Neural cell (in vitro differentiated cells): Measurements from ENCODE around the gene SLC22A2. TPM values are rescaled to one million over a fixed set of nuclear protein-coding genes. Genes with fewer than 3 reads are reported as not detected.

Experiments used
- H2AFZ ChIP-seq: fragments of 200-600, 300-800 bp; sonication (generic), shearing (Covaris generic); 2 replicates; pipeline ENCODE4 v1.6.0; 2014; ENCODE audit warnings: low read depth, mild to moderate bottlenecking, antibody characterized with exemption, low read length, moderate library complexity
- H3F3A ChIP-seq: fragments of 200-600 bp; shearing (Covaris generic); 2 replicates; pipeline ENCODE4 v1.6.1; 2016; ENCODE audit warnings: mild to moderate bottlenecking, moderate library complexity, mixed read lengths, antibody characterized with exemption, low read length; ENCODE audit not compliant: insufficient read depth, poor library complexity, severe bottlenecking
- H3K27ac ChIP-seq: fragments of 200-600, 300-800 bp; sonication (generic), shearing (Covaris generic); 2 replicates; pipeline ENCODE4 v1.5.1; 2014; ENCODE audit warnings: mild to moderate bottlenecking, low read length, moderate library complexity
- H3K27me3 ChIP-seq: fragments of 300-800, 200-600 bp; sonication (generic), shearing (Covaris generic); 2 replicates; pipeline ENCODE4 v1.6.0; 2014; ENCODE audit warnings: mild to moderate bottlenecking, low read depth, low read length, moderate library complexity; ENCODE audit not compliant: insufficient read depth
- H3K36me3 ChIP-seq: fragments of 300-800, 200-600 bp; sonication (generic), shearing (Covaris generic); 2 replicates; pipeline ENCODE4 v1.5.1; 2014; ENCODE audit warnings: mild to moderate bottlenecking, antibody characterized with exemption, low read length, moderate library complexity; ENCODE audit not compliant: insufficient read depth
- H3K4me2 ChIP-seq: fragments of 300-800, 200-600 bp; sonication (generic), shearing (Covaris generic); 2 replicates; pipeline ENCODE4 v1.6.0; 2014; ENCODE audit warnings: mild to moderate bottlenecking, low read length
- H3K4me3 ChIP-seq: fragments of 300-800, 200-600 bp; sonication (generic), shearing (Covaris generic); 2 replicates; pipeline ENCODE4 v1.5.1; 2014; ENCODE audit warnings: mild to moderate bottlenecking, low read length, moderate library complexity
- H3K79me2 ChIP-seq: fragments of 200-600 bp; shearing (Covaris generic); replicated peaks from 2 replicates; pipeline ENCODE4 v1.6.0; 2014; ENCODE audit warnings: mild to moderate bottlenecking, low read length, moderate library complexity; ENCODE audit not compliant: insufficient read depth
- H3K9ac ChIP-seq: fragments of 300-800, 200-600 bp; sonication (generic), shearing (Covaris generic); 2 replicates; pipeline ENCODE4 v1.6.1; 2016; ENCODE audit warnings: mild to moderate bottlenecking, low read length, mixed read lengths
- H3K9me2 ChIP-seq: fragments of 200-600 bp; shearing (Covaris generic); 2 replicates; pipeline ENCODE4 v1.6.1; 2016; ENCODE audit warnings: mild to moderate bottlenecking, low read length, mixed read lengths; ENCODE audit not compliant: insufficient read depth
- H3K9me3 ChIP-seq: fragments of 200-600, 300-800 bp; sonication (generic), shearing (Covaris generic); 2 replicates; pipeline ENCODE4 v1.6.1; 2016; ENCODE audit warnings: mild to moderate bottlenecking, mixed run types, low read length, moderate library complexity, mixed read lengths
- H4K20me1 ChIP-seq: fragments of 200-600 bp; shearing (Covaris generic); 2 replicates; pipeline ENCODE4 v1.6.1; 2016; ENCODE audit warnings: mild to moderate bottlenecking, mixed run types; ENCODE audit not compliant: insufficient read depth
- EP300 ChIP-seq: fragments of 450-650 bp; conservative IDR thresholded peaks from 2 replicates; pipeline ENCODE4 v1.6.1; 2014; ENCODE audit warnings: antibody characterized with exemption, mild to moderate bottlenecking, moderate library complexity; ENCODE audit not compliant: poor library complexity, severe bottlenecking
- EZH2 ChIP-seq: fragments of 200-600, 300-800 bp; shearing (Covaris generic), sonication (generic); IDR thresholded peaks from 2 replicates; pipeline ENCODE4 v1.6.1; 2014; ENCODE audit warnings: antibody characterized with exemption, low read length, borderline replicate concordance, mild to moderate bottlenecking; ENCODE audit not compliant: insufficient read depth, poor library complexity, severe bottlenecking
- MXI1 ChIP-seq: fragments of 450-650 bp; conservative IDR thresholded peaks from 2 replicates; pipeline ENCODE4 v1.6.1; 2014; ENCODE audit warnings: antibody characterized with exemption, mild to moderate bottlenecking; ENCODE audit not compliant: poor library complexity, severe bottlenecking
- POLR2AphosphoS5 ChIP-seq: IDR thresholded peaks from 2 replicates; pipeline ENCODE4 v1.6.1; 2012
- RAD21 ChIP-seq: fragments of 450-650 bp; conservative IDR thresholded peaks from 2 replicates; pipeline ENCODE4 v1.6.1; 2014; ENCODE audit warnings: antibody characterized with exemption, mild to moderate bottlenecking, moderate library complexity
- SMC3 ChIP-seq: fragments of 450-650 bp; conservative IDR thresholded peaks from 2 replicates; pipeline ENCODE4 v1.6.1; 2014; ENCODE audit warnings: antibody characterized with exemption, mild to moderate bottlenecking, moderate library complexity; ENCODE audit not compliant: poor library complexity
- TAF1 ChIP-seq: IDR thresholded peaks from 2 replicates; pipeline ENCODE4 v1.6.1; 2012; ENCODE audit warnings: low read depth
- polyA plus RNA-seq: library from polyadenylated mRNA; depleted of rRNA; stranded (reverse); fragments of >200 nt; gene quantifications from 2 replicates; pipeline ENCODE4 v1.2.3, GENCODE V29; 2014
- TF ChIP-seq, protein P1 (sequence below): fragments of 450-650 bp; IDR thresholded peaks from 2 replicates; pipeline ENCODE4 v1.5.1; 2014; ENCODE audit warnings: antibody characterized with exemption, mild to moderate bottlenecking, moderate library complexity; ENCODE audit not compliant: poor library complexity, severe bottlenecking
- TF ChIP-seq, protein P2 (sequence below): IDR thresholded peaks from 2 replicates; pipeline ENCODE4 v1.6.1; 2012; ENCODE audit warnings: borderline replicate concordance

Gene SLC22A2
- polyA plus RNA-seq, 1 donor from 2014 or later = not detected

DNA sequence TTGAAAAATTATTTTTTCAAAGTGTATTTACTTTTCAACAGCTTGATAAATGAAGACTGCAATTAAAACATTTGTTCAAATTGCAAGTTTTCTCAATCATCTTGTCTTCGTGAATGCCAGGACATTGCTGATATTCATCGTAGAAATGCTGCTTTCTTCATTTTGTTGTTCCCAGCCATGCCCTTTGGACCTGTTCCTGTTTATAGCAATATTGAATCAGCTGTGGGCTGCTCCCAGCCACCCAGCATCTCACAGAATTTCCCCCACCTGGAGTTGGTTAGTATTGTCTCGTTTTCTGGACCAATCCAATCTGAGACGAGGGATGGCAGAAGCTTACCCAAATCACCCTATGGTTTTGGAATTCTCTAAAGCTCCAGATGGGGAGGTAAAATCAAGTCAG, 40.8 kb downstream of the SLC22A2 start:
- H3K4me3 ChIP-seq = no peak overlapping the region
- no peak overlapping the region for H3K4me2 ChIP-seq
- no peaks in the 10 kb centered on the region for H3K9me3 ChIP-seq
- H3K27me3 ChIP-seq = no peaks in the 10 kb centered on the region
- no peaks in the 10 kb centered on the region for H4K20me1 ChIP-seq
- H3K27ac ChIP-seq = no peak overlapping the region
- H3K9ac ChIP-seq = no peak overlapping the region
- no peaks in the 10 kb centered on the region for H3K36me3 ChIP-seq
- no peaks in the 10 kb centered on the region for H3K79me2 ChIP-seq
- H3K9me2 ChIP-seq = no peaks in the 10 kb centered on the region
- H2AFZ ChIP-seq = no peak overlapping the region
- TF ChIP-seq TAF1 (no peak), RAD21 (no peak), EP300 (no peak), EZH2 (no peak), SMC3 (no peak), MXI1 (no peak), POLR2AphosphoS5 (no peak)
- TF ChIP-seq, protein P1, sequence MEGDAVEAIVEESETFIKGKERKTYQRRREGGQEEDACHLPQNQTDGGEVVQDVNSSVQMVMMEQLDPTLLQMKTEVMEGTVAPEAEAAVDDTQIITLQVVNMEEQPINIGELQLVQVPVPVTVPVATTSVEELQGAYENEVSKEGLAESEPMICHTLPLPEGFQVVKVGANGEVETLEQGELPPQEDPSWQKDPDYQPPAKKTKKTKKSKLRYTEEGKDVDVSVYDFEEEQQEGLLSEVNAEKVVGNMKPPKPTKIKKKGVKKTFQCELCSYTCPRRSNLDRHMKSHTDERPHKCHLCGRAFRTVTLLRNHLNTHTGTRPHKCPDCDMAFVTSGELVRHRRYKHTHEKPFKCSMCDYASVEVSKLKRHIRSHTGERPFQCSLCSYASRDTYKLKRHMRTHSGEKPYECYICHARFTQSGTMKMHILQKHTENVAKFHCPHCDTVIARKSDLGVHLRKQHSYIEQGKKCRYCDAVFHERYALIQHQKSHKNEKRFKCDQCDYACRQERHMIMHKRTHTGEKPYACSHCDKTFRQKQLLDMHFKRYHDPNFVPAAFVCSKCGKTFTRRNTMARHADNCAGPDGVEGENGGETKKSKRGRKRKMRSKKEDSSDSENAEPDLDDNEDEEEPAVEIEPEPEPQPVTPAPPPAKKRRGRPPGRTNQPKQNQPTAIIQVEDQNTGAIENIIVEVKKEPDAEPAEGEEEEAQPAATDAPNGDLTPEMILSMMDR = no peak
- TF ChIP-seq, protein P2, sequence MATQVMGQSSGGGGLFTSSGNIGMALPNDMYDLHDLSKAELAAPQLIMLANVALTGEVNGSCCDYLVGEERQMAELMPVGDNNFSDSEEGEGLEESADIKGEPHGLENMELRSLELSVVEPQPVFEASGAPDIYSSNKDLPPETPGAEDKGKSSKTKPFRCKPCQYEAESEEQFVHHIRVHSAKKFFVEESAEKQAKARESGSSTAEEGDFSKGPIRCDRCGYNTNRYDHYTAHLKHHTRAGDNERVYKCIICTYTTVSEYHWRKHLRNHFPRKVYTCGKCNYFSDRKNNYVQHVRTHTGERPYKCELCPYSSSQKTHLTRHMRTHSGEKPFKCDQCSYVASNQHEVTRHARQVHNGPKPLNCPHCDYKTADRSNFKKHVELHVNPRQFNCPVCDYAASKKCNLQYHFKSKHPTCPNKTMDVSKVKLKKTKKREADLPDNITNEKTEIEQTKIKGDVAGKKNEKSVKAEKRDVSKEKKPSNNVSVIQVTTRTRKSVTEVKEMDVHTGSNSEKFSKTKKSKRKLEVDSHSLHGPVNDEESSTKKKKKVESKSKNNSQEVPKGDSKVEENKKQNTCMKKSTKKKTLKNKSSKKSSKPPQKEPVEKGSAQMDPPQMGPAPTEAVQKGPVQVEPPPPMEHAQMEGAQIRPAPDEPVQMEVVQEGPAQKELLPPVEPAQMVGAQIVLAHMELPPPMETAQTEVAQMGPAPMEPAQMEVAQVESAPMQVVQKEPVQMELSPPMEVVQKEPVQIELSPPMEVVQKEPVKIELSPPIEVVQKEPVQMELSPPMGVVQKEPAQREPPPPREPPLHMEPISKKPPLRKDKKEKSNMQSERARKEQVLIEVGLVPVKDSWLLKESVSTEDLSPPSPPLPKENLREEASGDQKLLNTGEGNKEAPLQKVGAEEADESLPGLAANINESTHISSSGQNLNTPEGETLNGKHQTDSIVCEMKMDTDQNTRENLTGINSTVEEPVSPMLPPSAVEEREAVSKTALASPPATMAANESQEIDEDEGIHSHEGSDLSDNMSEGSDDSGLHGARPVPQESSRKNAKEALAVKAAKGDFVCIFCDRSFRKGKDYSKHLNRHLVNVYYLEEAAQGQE = no peak
- H3F3A ChIP-seq = no peaks in the 10 kb centered on the region

DNA sequence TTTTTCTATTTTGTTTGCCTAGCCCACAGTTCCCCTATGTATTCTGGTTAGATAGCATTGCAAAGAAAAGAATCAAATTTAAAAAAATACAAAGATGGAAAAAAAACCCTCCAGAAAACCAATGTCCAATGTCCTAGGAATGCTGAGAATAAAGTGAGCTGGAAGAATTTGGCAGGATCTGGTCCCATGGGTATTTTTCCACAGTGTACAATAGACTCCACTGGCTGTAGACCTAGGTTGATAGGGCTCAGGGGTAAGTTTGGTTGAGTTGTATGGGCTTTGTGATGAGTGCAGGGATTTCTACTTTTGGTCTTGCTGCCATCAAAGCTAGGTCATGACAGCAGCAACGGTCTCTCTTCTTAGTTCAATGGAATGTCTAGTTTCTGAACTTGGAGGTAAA, 41.5 kb downstream of the SLC22A2 start:
- Histone ChIP-seq H3K27me3 (no peaks in the 10 kb centered on the region), H3K9me2 (no peaks in the 10 kb centered on the region), H3K9me3 (no peaks in the 10 kb centered on the region), H3K79me2 (no peaks in the 10 kb centered on the region), H3K9ac (no peak overlapping the region), H3F3A (no peaks in the 10 kb centered on the region), H3K4me2 (no peak overlapping the region), H3K36me3 (no peaks in the 10 kb centered on the region), H3K4me3 (no peak overlapping the region), H2AFZ (no peak overlapping the region), H3K27ac (no peak overlapping the region), H4K20me1 (no peaks in the 10 kb centered on the region)
- TF ChIP-seq TAF1 (no peak), MXI1 (no peak), POLR2AphosphoS5 (no peak), RAD21 (no peak), EP300 (no peak), SMC3 (no peak), EZH2 (no peak)
- TF ChIP-seq, protein P1 = no peak
- TF ChIP-seq, protein P2 = no peak
